SK-N-SH treated with all-trans-retinoic acid at 6 μM for 48 hours (cell line): ENCODE measurements around the gene SNRNP48.

Experiments used
- ATAC-seq: fragments of 200-7000 bp; cut with Tn5 transposase; 3 replicates; pipeline ENCODE4 v1.9.1; 2020; ENCODE audit warnings: mild to moderate bottlenecking, moderate library complexity
- ARNTL ChIP-seq: fragments of 450-650 bp; formaldehyde crosslinking; IDR thresholded peaks from 2 replicates; pipeline ENCODE4 v1.5.0; 2020; ENCODE audit warnings: low read depth, mild to moderate bottlenecking, moderate library complexity, borderline replicate concordance
- BACH2 ChIP-seq: fragments of 250-450 bp; sonication (Bioruptor Pico); IDR thresholded peaks from 2 replicates; pipeline ENCODE4 v1.9.0; 2021; ENCODE audit warnings: mild to moderate bottlenecking, borderline replicate concordance
- CREB5 ChIP-seq: fragments of 250-450 bp; sonication (Bioruptor Pico); IDR thresholded peaks from 2 replicates; pipeline ENCODE4 v1.5.1; 2020; ENCODE audit warnings: low read depth, mild to moderate bottlenecking, moderate library complexity
- CSDC2 ChIP-seq: fragments of 250-450 bp; sonication (Bioruptor Pico); IDR thresholded peaks from 2 replicates; pipeline ENCODE4 v1.5.0; 2020; ENCODE audit warnings: mild to moderate bottlenecking, moderate library complexity
- CSRNP3 ChIP-seq: fragments of 250-450 bp; sonication (Bioruptor Pico); IDR thresholded peaks from 2 replicates; pipeline ENCODE4 v1.5.1; 2021; ENCODE audit warnings: mild to moderate bottlenecking, moderate library complexity
- ESRRG ChIP-seq: fragments of 250-450 bp; sonication (Bioruptor Pico); IDR thresholded peaks from 2 replicates; pipeline ENCODE4 v1.6.1; 2021; ENCODE audit warnings: mild to moderate bottlenecking
- GLIS3 ChIP-seq: fragments of 250-450 bp; sonication (Bioruptor Pico); IDR thresholded peaks from 2 replicates; pipeline ENCODE4 v1.5.0; 2020; ENCODE audit warnings: mild to moderate bottlenecking, moderate library complexity
- OSR1 ChIP-seq: fragments of 250-450 bp; sonication (Bioruptor Pico); IDR thresholded peaks from 2 replicates; pipeline ENCODE4 v1.8.0; 2022; ENCODE audit warnings: moderate library complexity, mild to moderate bottlenecking, inconsistent platforms
- PATZ1 ChIP-seq: fragments of 250-450 bp; sonication (Bioruptor Pico); IDR thresholded peaks from 2 replicates; pipeline ENCODE4 v1.8.0; 2020; ENCODE audit warnings: mild to moderate bottlenecking, moderate library complexity, borderline replicate concordance
- POU6F1 ChIP-seq: fragments of 250-450 bp; sonication (Bioruptor Pico); IDR thresholded peaks from 2 replicates; pipeline ENCODE4 v1.8.0; 2021; ENCODE audit warnings: low read depth, mild to moderate bottlenecking, moderate library complexity, borderline replicate concordance
- PPARA ChIP-seq: fragments of 250-450 bp; sonication (Bioruptor Pico); IDR thresholded peaks from 2 replicates; pipeline ENCODE4 v1.5.0; 2020; ENCODE audit warnings: mild to moderate bottlenecking, borderline replicate concordance
- RARB ChIP-seq: fragments of 250-450 bp; sonication (Bioruptor Pico); IDR thresholded peaks from 2 replicates; pipeline ENCODE4 v1.8.0; 2021; ENCODE audit warnings: mild to moderate bottlenecking, moderate library complexity
- SNAI2 ChIP-seq: fragments of 250-450 bp; sonication (Bioruptor Pico); IDR thresholded peaks from 2 replicates; pipeline ENCODE4 v1.5.0; 2020; ENCODE audit warnings: mild to moderate bottlenecking, moderate library complexity
- TCF4 ChIP-seq: fragments of 250-450 bp; sonication (Bioruptor Pico); IDR thresholded peaks from 2 replicates; pipeline ENCODE4 v1.8.0; 2021; ENCODE audit warnings: mild to moderate bottlenecking, moderate library complexity, borderline replicate concordance
- TSHZ2 ChIP-seq: fragments of 250-450 bp; sonication (Bioruptor Pico); IDR thresholded peaks from 2 replicates; pipeline ENCODE4 v1.5.0; 2020; ENCODE audit warnings: mild to moderate bottlenecking, moderate library complexity
- ZC3H10 ChIP-seq: fragments of 250-450 bp; sonication (Bioruptor Pico); IDR thresholded peaks from 2 replicates; pipeline ENCODE4 v1.5.1; 2021; ENCODE audit warnings: mild to moderate bottlenecking, moderate library complexity
- ZFP3 ChIP-seq: fragments of 250-450 bp; sonication (Bioruptor Pico); IDR thresholded peaks from 2 replicates; pipeline ENCODE4 v1.5.0; 2020; ENCODE audit warnings: mild to moderate bottlenecking, moderate library complexity
- ZNF565 ChIP-seq: fragments of 450-650 bp; formaldehyde crosslinking; conservative IDR thresholded peaks from 2 replicates; pipeline ENCODE4 v1.5.0; 2020; ENCODE audit warnings: low read depth, mild to moderate bottlenecking, moderate library complexity
- ZNF70 ChIP-seq: fragments of 450-650 bp; formaldehyde crosslinking; IDR thresholded peaks from 2 replicates; pipeline ENCODE4 v1.5.0; 2020; ENCODE audit warnings: mild to moderate bottlenecking, moderate library complexity

The SNRNP48 gene

GRCh38 chr6:7589221-7589620 is 777 bp upstream of the SNRNP48 start (continued):
- no peak for TF ChIP-seq POU6F1

GRCh38 chr6:7590918-7591302 is 912 bp downstream of the SNRNP48 start:
- TF ChIP-seq OSR1 (CRISPR knock-in tag) (no peak), PPARA (CRISPR knock-in tag) (no peak), ZNF70 (no peak), TCF4 (no peak), RARB (CRISPR knock-in tag) (no peak), GLIS3 (CRISPR knock-in tag) (no peak), ZC3H10 (CRISPR knock-in tag) (no peak), CSDC2 (CRISPR knock-in tag) (no peak), POU6F1 (no peak)
- peak; percentile 6; the same call in 1 of the 3 replicates for ATAC-seq

GRCh38 chr6:7591770-7592169 is 1.8 kb downstream of the SNRNP48 start:
- ATAC-seq = no peak

More at GRCh38 chr6:7591770-7592169, 1.8 kb downstream of the SNRNP48 start:
- TF ChIP-seq BACH2 (CRISPR knock-in tag) = no peak
- no peak for TF ChIP-seq ZNF565 (CRISPR knock-in tag)
- TF ChIP-seq POU6F1 = no peak
- TF ChIP-seq SNAI2 (CRISPR knock-in tag) = no peak
- TF ChIP-seq CSDC2 (CRISPR knock-in tag) = no peak
- TF ChIP-seq CSRNP3 (CRISPR knock-in tag) = no peak
- no peak for TF ChIP-seq ZC3H10 (CRISPR knock-in tag)
- TF ChIP-seq GLIS3 (CRISPR knock-in tag) = no peak
- TF ChIP-seq PPARA (CRISPR knock-in tag) = no peak
- TF ChIP-seq ZNF70 = no peak
- no peak for TF ChIP-seq CREB5 (CRISPR knock-in tag)
- TF ChIP-seq TSHZ2 (CRISPR knock-in tag) = no peak
- TF ChIP-seq ZFP3 (CRISPR knock-in tag) = no peak
- no peak for TF ChIP-seq OSR1 (CRISPR knock-in tag)
- TF ChIP-seq ESRRG (CRISPR knock-in tag) = no peak
- no peak for TF ChIP-seq TCF4
- TF ChIP-seq PATZ1 (CRISPR knock-in tag) = no peak
- TF ChIP-seq ARNTL = no peak
- TF ChIP-seq RARB (CRISPR knock-in tag) = no peak
